BLaER1 treated with 17β-estradiol and CSF1 and Interleukin-3, amounts not matched to agents 10 nM and 100 nM (cell line): ENCODE data around the gene GBX1.

Experiments
- H3K27ac ChIP-seq, 11 experiments: shearing (Covaris generic); formaldehyde crosslinking; 2 replicates each; pipeline ENCODE4 v1.8.1; 2022
- H3K27me3 ChIP-seq, 11 experiments: shearing (Covaris generic); formaldehyde crosslinking; 2 replicates each; pipeline ENCODE4 v1.8.1; 2022
- H3K36me3 ChIP-seq, 11 experiments: shearing (Covaris generic); formaldehyde crosslinking; 2 replicates each; pipeline ENCODE4 v1.8.1; 2022
- H3K4me1 ChIP-seq, 10 experiments: shearing (Covaris generic); formaldehyde crosslinking; 2 replicates each; pipeline ENCODE4 v1.8.1; 2022
- H3K4me2 ChIP-seq, 11 experiments: shearing (Covaris generic); formaldehyde crosslinking; 2 replicates each; pipeline ENCODE4 v1.8.1; 2022
- H3K4me3 ChIP-seq, 10 experiments: shearing (Covaris generic); formaldehyde crosslinking; 2 replicates each; pipeline ENCODE4 v1.8.1; 2022
- H3K9ac ChIP-seq, 11 experiments: shearing (Covaris generic); formaldehyde crosslinking; 2 replicates each; pipeline ENCODE4 v1.8.1; 2022
- H3K9me3 ChIP-seq, 11 experiments: shearing (Covaris generic); formaldehyde crosslinking; replicated peaks in 1 of 11; 2 replicates each; pipeline ENCODE4 v1.8.1; 2022
- H4K20me1 ChIP-seq, 11 experiments: shearing (Covaris generic); formaldehyde crosslinking; 2 replicates each; pipeline ENCODE4 v1.8.1; 2022
- Cebpa-rat ChIP-seq, 11 experiments: shearing (Covaris generic); IDR thresholded peaks; 2 replicates each; pipeline ENCODE4 v1.8.1; 2022

The GBX1 gene

DNA sequence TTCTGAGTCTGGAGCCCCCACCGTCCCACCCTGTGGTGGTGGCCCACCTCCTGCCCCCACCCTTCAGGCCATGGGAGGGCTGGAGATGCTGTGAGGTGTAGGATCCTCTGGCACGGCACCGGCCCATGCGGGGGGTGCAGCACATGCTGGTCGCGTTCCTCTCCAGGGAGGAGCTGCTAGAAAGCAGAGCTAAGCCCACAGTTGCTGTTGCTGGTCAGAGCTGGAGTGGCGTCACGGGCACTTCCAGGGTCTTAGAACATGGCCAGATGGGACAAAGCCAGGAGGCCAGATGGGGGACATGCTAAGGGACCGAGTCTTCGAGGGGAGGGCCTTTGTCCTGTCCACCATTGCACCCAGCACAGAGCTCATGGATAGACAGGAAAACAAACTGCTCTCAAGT is 59.6 kb downstream of the GBX1 start:
- TF ChIP-seq Cebpa-rat (IDR thresholded peaks at IDR 0.05): no peak
- no peak overlapping the region for H3K4me3 ChIP-seq
- no peaks in the 10 kb centered on the region for H3K9me3 ChIP-seq
- peak overlapping the region in 3 of 11 experiments; percentile 3 to 11 (median 9); a peak in 2 of 22 replicates for H3K9ac ChIP-seq
- H3K4me1 ChIP-seq: peaks cover 14 to 40% (median 27%) of the 10 kb centered on the region in 10 experiments
- peaks cover 74 to 100% (median 93%) of the 10 kb centered on the region in 11 experiments for H4K20me1 ChIP-seq
- H3K27ac ChIP-seq: no peak overlapping the region
- peak overlapping the region in 6 of 11 experiments; percentile 2 to 24 (median 14); a peak in 4 of 22 replicates for H3K4me2 ChIP-seq
- H3K36me3 ChIP-seq: peaks cover 0 to 64% (median 4%) of the 10 kb centered on the region in 11 experiments; a peak in 8 of 22 replicates
- no peaks in the 10 kb centered on the region for H3K27me3 ChIP-seq

DNA sequence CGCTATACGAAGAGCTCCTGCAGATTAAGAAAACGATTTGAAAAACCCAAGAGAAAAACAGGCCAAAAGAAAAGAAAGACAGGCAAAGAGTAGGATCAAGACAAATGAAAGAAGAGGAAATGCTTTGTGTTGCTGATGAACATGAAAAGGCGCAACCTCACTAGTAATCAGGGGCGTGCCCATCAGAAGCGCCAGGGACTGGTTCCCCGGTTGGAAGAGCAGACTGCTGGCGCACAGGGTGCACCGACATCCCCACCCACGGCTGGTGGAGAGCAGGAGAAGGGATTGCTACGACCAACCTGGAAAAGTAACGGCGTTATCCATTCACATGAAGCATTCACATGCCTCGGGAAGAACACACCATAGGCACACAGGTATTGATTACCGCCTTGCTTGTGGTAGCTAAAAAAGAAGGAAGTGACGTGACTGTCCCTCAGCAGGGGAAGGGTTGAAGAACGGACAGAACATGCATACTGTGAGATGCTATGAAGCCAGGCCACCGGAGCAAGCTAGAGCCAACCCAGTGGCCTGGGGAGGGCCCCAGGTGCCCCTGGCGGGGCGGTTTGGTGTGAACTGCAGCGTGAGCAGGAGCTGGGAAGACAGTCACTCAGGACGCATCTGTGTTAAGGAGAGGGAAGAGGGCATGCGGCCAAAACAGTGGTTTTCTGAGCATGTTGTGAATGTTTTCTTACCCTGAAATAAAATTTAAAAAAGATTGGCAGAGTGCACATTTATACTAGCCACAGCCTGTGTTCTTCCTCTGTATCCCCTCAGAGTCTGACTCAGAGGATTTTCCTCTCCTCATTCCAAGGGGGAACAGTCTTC is 62.9 kb downstream of the GBX1 start:
- Histone ChIP-seq H3K27me3 (no peaks in the 10 kb centered on the region), H3K9ac (peak overlapping the region in 3 of 11 experiments; percentile 6 to 26 (median 16); a peak in 4 of 22 replicates), H3K36me3 (peaks cover 0 to 77% (median 4%) of the 10 kb centered on the region in 11 experiments; a peak in 8 of 22 replicates), H3K4me3 (no peak overlapping the region), H4K20me1 (peaks cover 74 to 100% (median 93%) of the 10 kb centered on the region in 11 experiments), H3K4me1 (peaks cover 23 to 57% (median 38%) of the 10 kb centered on the region in 10 experiments), H3K4me2 (peak overlapping the region in 10 of 11 experiments; percentile 10 to 63 (median 46); a peak in 18 of 22 replicates), H3K9me3 (no peaks in the 10 kb centered on the region), H3K27ac (no peak overlapping the region)
- TF ChIP-seq Cebpa-rat (IDR thresholded peaks at IDR 0.05): no peak

DNA sequence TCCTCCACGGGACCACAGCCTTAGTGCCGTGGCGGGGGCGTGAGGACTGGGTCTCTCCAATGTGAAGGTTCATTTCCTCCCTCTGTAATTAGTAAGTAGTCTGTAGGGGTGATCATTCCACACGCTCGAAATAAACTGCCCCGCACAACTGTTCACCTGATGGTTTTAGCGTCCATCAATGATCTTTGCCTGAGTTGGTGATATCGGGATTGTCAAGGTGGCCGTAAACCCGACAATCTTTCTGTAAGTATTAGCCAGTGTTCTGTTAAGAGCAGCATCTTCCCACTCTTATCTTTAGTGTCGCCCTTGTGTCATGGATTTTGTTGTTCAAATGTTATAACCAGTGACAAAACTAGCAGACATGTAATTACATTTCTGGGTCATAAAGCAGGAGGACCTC is 63.5 kb downstream of the GBX1 start:
- peak overlapping the region in 3 of 11 experiments; percentile 25 to 63 (median 48); a peak in 4 of 22 replicates for H3K4me2 ChIP-seq
- H3K36me3 ChIP-seq: peaks cover 0 to 79% (median 4%) of the 10 kb centered on the region in 11 experiments; a peak in 8 of 22 replicates
- H4K20me1 ChIP-seq: peaks cover 71 to 100% (median 91%) of the 10 kb centered on the region in 11 experiments
- H3K9ac ChIP-seq: peak overlapping the region in 1 of 11 experiments; percentile 41; a peak in 1 of 22 replicates
- H3K27me3 ChIP-seq: no peaks in the 10 kb centered on the region
- no peak for TF ChIP-seq Cebpa-rat (IDR thresholded peaks at IDR 0.05)
- peaks cover 27 to 62% (median 43%) of the 10 kb centered on the region in 10 experiments for H3K4me1 ChIP-seq
- H3K4me3 ChIP-seq: no peak overlapping the region
- H3K9me3 ChIP-seq: no peaks in the 10 kb centered on the region
- no peak overlapping the region for H3K27ac ChIP-seq

- Histone ChIP-seq H3K27ac (no peak overlapping the region), H3K36me3 (peaks cover 0 to 77% (median 4%) of the 10 kb centered on the region in 11 experiments; a peak in 9 of 22 replicates), H3K27me3 (no peaks in the 10 kb centered on the region), H3K4me3 (no peak overlapping the region), H3K4me2 (no peak overlapping the region), H3K9ac (no peak overlapping the region), H4K20me1 (peaks cover 67 to 100% (median 89%) of the 10 kb centered on the region in 11 experiments), H3K4me1 (peaks cover 25 to 56% (median 40%) of the 10 kb centered on the region in 10 experiments), H3K9me3 (no peaks in the 10 kb centered on the region)
- TF ChIP-seq Cebpa-rat (IDR thresholded peaks at IDR 0.05): no peak
Measured at GRCh38 chr7:151102991-151103390, 64.5 kb downstream of the GBX1 start.

GRCh38 chr7:151101621-151102396 is 65.7 kb downstream of the GBX1 start:
- no peaks in the 10 kb centered on the region for H3K27me3 ChIP-seq
- H3K9ac ChIP-seq: peak overlapping the region in 4 of 11 experiments; percentile 13 to 47 (median 26); a peak in 7 of 22 replicates
- H3K9me3 ChIP-seq: no peaks in the 10 kb centered on the region
- H3K36me3 ChIP-seq: peaks cover 0 to 83% (median 4%) of the 10 kb centered on the region in 11 experiments; a peak in 10 of 22 replicates
- H3K4me1 ChIP-seq: peaks cover 27 to 64% (median 47%) of the 10 kb centered on the region in 10 experiments
- H3K4me2 ChIP-seq: peak overlapping the region in 2 of 11 experiments; percentile 5 to 29; a peak in 1 of 22 replicates
- H3K4me3 ChIP-seq: no peak overlapping the region
- no peak for TF ChIP-seq Cebpa-rat (IDR thresholded peaks at IDR 0.05)
- H4K20me1 ChIP-seq: peaks cover 76 to 100% (median 90%) of the 10 kb centered on the region in 11 experiments
- H3K27ac ChIP-seq: peak overlapping the region in 1 of 11 experiments; percentile 10; a peak in 2 of 22 replicates

DNA sequence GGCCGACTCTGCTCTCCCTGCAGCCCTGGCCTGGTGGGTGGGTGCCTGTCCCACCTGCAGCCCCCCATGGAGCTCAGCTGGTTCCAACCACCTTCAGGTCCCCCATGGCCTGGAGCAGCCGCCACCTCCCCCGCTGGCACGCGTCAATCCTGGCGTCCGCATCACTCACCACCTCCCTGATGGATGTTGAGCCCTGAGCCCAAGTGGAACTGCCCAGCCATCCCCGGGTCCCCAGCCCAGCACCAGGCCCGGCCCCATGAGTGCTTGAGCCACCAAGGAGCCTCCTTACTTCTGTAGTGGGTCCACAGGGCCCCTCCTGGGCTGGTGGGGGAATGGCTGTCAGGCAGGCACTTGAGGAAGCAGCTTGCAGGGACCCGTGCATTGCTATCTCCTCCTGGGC is 66.6 kb downstream of the GBX1 start:
- Histone ChIP-seq H3K4me1 (peaks cover 30 to 69% (median 53%) of the 10 kb centered on the region in 10 experiments), H3K27ac (no peak overlapping the region), H3K9me3 (no peaks in the 10 kb centered on the region), H4K20me1 (peaks cover 75 to 100% (median 87%) of the 10 kb centered on the region in 11 experiments), H3K9ac (peak overlapping the region in 3 of 11 experiments; percentile 19 to 47 (median 32); a peak in 4 of 22 replicates), H3K4me2 (peak overlapping the region in 2 of 11 experiments; percentile 5 to 29; a peak in 1 of 22 replicates), H3K4me3 (no peak overlapping the region), H3K36me3 (peaks cover 0 to 82% (median 5%) of the 10 kb centered on the region in 11 experiments; a peak in 8 of 22 replicates), H3K27me3 (no peaks in the 10 kb centered on the region)
- no peak for TF ChIP-seq Cebpa-rat (IDR thresholded peaks at IDR 0.05)

DNA sequence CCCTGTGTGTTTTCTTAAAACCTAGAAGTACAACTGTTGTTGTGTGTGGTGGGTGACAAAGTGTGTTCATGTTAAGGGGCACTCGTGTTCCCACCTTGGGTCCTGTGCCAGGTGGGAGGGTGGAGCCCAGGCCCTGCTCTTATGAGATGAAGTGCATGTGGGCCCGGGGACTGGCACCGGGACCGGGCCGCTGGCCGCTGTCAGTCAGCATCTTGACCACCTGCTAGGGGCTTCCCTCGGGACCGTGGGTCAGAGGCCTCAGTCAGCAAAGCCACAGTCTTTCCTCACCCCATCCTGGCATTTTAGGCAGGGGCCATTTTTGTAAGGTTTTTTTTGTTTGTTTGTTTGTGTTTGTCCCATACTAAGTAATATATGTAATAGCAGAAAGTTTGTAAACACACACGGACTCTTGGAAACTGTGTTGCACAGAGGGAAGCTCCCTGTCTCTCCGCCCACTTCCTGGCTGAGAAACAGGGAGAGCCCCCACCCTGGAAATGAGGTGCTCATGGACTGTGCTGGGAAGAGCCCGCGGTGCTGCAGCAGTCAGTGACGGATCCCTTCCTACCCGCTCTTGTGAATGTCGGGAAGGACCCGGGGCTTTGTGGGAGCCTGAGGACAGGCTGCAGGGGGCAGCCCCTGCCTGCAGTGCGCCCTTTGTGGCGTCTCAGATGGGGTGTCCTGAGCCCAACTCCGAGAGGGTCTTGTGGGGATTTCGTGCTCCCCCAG is 67.8 kb downstream of the GBX1 start:
- no peak overlapping the region; a peak in 1 of 22 replicates for H3K27ac ChIP-seq
- H3K4me1 ChIP-seq: peaks cover 35 to 73% (median 60%) of the 10 kb centered on the region in 10 experiments
- peak overlapping the region; percentile 18 to 62 (median 47); a peak in 15 of 22 replicates for H3K4me2 ChIP-seq
- H3K27me3 ChIP-seq: no peaks in the 10 kb centered on the region
- H4K20me1 ChIP-seq: peaks cover 81 to 100% (median 91%) of the 10 kb centered on the region in 11 experiments
- H3K9me3 ChIP-seq: no peaks in the 10 kb centered on the region
- peak overlapping the region in 5 of 11 experiments; percentile 14 to 42 (median 37); a peak in 5 of 22 replicates for H3K9ac ChIP-seq
- peaks cover 0 to 72% (median 4%) of the 10 kb centered on the region in 11 experiments; a peak in 8 of 22 replicates for H3K36me3 ChIP-seq
- H3K4me3 ChIP-seq: no peak overlapping the region
- no peak for TF ChIP-seq Cebpa-rat (IDR thresholded peaks at IDR 0.05)
